Liver (tissue), 9 donors: ENCODE data around the gene PCSK1N. TPM values are rescaled to one million over a fixed set of nuclear protein-coding genes. Genes with fewer than 3 reads are reported as not detected.

Source experiments
- DNase-seq: peaks from one replicate; pipeline ENCODE4 v3.0.0-alpha.2; 2017; ENCODE audit warnings: low spot score
- H3K27ac ChIP-seq, 2 donors: one replicate each; pipeline ENCODE4 v1.7.0; 2013; ENCODE audit warnings: inconsistent platforms in 2 of 2, low read length in 2 of 2, control low read depth in 1 of 2, low read depth in 1 of 2, mild to moderate bottlenecking in 1 of 2
- H3K27me3 ChIP-seq, 4 donors: one replicate each; pipeline versions ENCODE4 v1.6.1 to v1.7.0; 2013; ENCODE audit warnings: low read length in 3 of 4, inconsistent platforms in 1 of 4, mild to moderate bottlenecking in 1 of 4, moderate library complexity in 1 of 4; ENCODE audit not compliant: control insufficient read depth in 4 of 4, insufficient read depth in 4 of 4
- H3K36me3 ChIP-seq, 4 donors: one replicate each; pipeline versions ENCODE4 v1.6.1 to v1.7.0; 2013; ENCODE audit warnings: low read length in 3 of 4, mild to moderate bottlenecking in 3 of 4, low read depth in 1 of 4, moderate library complexity in 1 of 4; ENCODE audit not compliant: control insufficient read depth in 4 of 4, insufficient read depth in 3 of 4
- H3K4me1 ChIP-seq, 4 donors: one replicate each; pipeline versions ENCODE4 v1.6.1 to v1.7.0; 2013; ENCODE audit warnings: low read length in 3 of 4, mild to moderate bottlenecking in 3 of 4, moderate library complexity in 1 of 4; ENCODE audit not compliant: control insufficient read depth in 4 of 4, insufficient read depth in 4 of 4
- H3K4me3 ChIP-seq, 3 donors: one replicate each; pipeline versions ENCODE4 v1.6.1 to v1.7.0; 2013; ENCODE audit warnings: low read length in 3 of 3, control low read depth in 1 of 3, low read depth in 1 of 3, mild to moderate bottlenecking in 1 of 3
- H3K9ac ChIP-seq, 2 donors: one replicate each; pipeline ENCODE4 v1.7.0; 2013; ENCODE audit warnings: low read length in 2 of 2, mild to moderate bottlenecking in 2 of 2, moderate library complexity in 2 of 2, control low read depth in 1 of 2, low read depth in 1 of 2
- H3K9me3 ChIP-seq, 4 donors: one replicate each; pipeline versions ENCODE4 v1.6.1 to v1.7.0; 2013; ENCODE audit warnings: low read length in 3 of 4; ENCODE audit not compliant: control insufficient read depth in 4 of 4
- EGR1 ChIP-seq, 2 donors: IDR thresholded peaks; 2 replicates each; pipeline ENCODE4 v1.6.1; 2016 to 2018; ENCODE audit warnings: antibody characterized with exemption in 2 of 2, low read depth in 2 of 2
- FOXA1 ChIP-seq: IDR thresholded peaks from 2 replicates; pipeline ENCODE4 v1.6.1; 2016; ENCODE audit warnings: antibody characterized with exemption
- FOXA2 ChIP-seq: IDR thresholded peaks from 2 replicates; pipeline ENCODE4 v1.6.1; 2016; ENCODE audit warnings: antibody characterized with exemption
- GABPA ChIP-seq, 2 donors: IDR thresholded peaks in 1 of 2; conservative IDR thresholded peaks in 1 of 2; 2 replicates each; pipeline ENCODE4 v1.6.1; 2016; ENCODE audit warnings: antibody characterized with exemption in 2 of 2, mild to moderate bottlenecking in 1 of 2, moderate library complexity in 1 of 2
- HNF4A ChIP-seq, 2 donors: conservative IDR thresholded peaks; 2 replicates each; pipeline ENCODE4 v1.6.1; 2016; ENCODE audit warnings: antibody characterized with exemption in 2 of 2, mild to moderate bottlenecking in 2 of 2
- HNF4G ChIP-seq: IDR thresholded peaks from 2 replicates; pipeline ENCODE4 v1.6.1; 2016; ENCODE audit warnings: antibody characterized with exemption
- JUND ChIP-seq, 2 donors: IDR thresholded peaks; 2 replicates each; pipeline ENCODE4 v1.6.1; 2016; ENCODE audit warnings: antibody characterized with exemption in 2 of 2
- NR2F2 ChIP-seq: IDR thresholded peaks from 2 replicates; pipeline ENCODE4 v1.6.1; 2016; ENCODE audit warnings: antibody characterized with exemption
- RAD21 ChIP-seq, 2 donors: IDR thresholded peaks; 2 replicates each; pipeline ENCODE4 v1.6.1; 2016; ENCODE audit warnings: antibody characterized with exemption in 2 of 2, mild to moderate bottlenecking in 2 of 2
- RXRA ChIP-seq, 2 donors: IDR thresholded peaks; 2 replicates each; pipeline ENCODE4 v1.6.1; 2017 to 2018; ENCODE audit warnings: antibody characterized with exemption in 2 of 2, mild to moderate bottlenecking in 1 of 2
- SP1 ChIP-seq: IDR thresholded peaks from 2 replicates; pipeline ENCODE4 v1.6.1; 2018; ENCODE audit warnings: antibody characterized with exemption, mild to moderate bottlenecking
- TAF1 ChIP-seq: conservative IDR thresholded peaks from 2 replicates; pipeline ENCODE4 v1.6.1; 2016; ENCODE audit warnings: antibody characterized with exemption, mild to moderate bottlenecking
- YY1 ChIP-seq: IDR thresholded peaks from 2 replicates; pipeline ENCODE4 v1.6.1; 2016; ENCODE audit warnings: antibody characterized with exemption, mild to moderate bottlenecking
- WGBS: extraction: QIAGEN DNeasy Blood & Tissue Kit; methylation state at CpG from one replicate; pipeline ENCODE4 v1.1.7; 2013; 5-methylcytosine and 5-hydroxymethylcytosine counted together
- polyA plus RNA-seq, 2 donors: library from polyadenylated mRNA; stranded (reverse) in 1 of 2; unstranded in 1 of 2; fragments of 200-250 nt in 1 of 2; fragments of >200 nt in 1 of 2; fragmentation: Nextera tagmentation in 1 of 2; extraction: Ambion mirVana in 1 of 2; gene quantifications; one replicate each; pipeline versions ENCODE4 v1.2.1 to v1.2.3, GENCODE V29; 2013 to 2015
- total RNA-seq, 2 donors: library from RNA; depleted of rRNA; stranded (reverse); fragments of >200 nt; gene quantifications; one replicate each; pipeline ENCODE4 v1.2.3, GENCODE V29; 2014
- TF ChIP-seq, protein P1 (sequence below): IDR thresholded peaks from 2 replicates; pipeline ENCODE4 v1.6.1; 2016; ENCODE audit warnings: antibody characterized with exemption, mild to moderate bottlenecking
- TF ChIP-seq, protein P2 (sequence below): IDR thresholded peaks from 2 replicates; pipeline ENCODE4 v1.6.1; 2016; ENCODE audit warnings: antibody characterized with exemption
- TF ChIP-seq, protein P3 (sequence below): IDR thresholded peaks from 2 replicates; pipeline ENCODE4 v1.6.1; 2016; ENCODE audit warnings: antibody characterized with exemption
- TF ChIP-seq, protein P4 (sequence below): IDR thresholded peaks from 2 replicates; pipeline ENCODE4 v1.6.1; 2016; ENCODE audit warnings: antibody characterized with exemption
- TF ChIP-seq, protein P5 (sequence below): fragments of 150-350 bp; IDR thresholded peaks from 2 replicates; pipeline ENCODE4 v1.5.1; 2017; ENCODE audit warnings: improper control_type of control experiment, low read depth, low read length; ENCODE audit not compliant: missing input control
- donor health status: healthy.
- donor health status: healthy.
- donor health status: healthy.
- donor health status: healthy.
- donor health status: healthy.

PCSK1N gene
- total and polyA plus RNA-seq, 4 donors = 0.05 to 5.4 (median 0.92) TPM

GRCh38 chrX:48813644-48814043, 21.8 kb downstream of the PCSK1N start (continued):
- TF ChIP-seq, protein P1, sequence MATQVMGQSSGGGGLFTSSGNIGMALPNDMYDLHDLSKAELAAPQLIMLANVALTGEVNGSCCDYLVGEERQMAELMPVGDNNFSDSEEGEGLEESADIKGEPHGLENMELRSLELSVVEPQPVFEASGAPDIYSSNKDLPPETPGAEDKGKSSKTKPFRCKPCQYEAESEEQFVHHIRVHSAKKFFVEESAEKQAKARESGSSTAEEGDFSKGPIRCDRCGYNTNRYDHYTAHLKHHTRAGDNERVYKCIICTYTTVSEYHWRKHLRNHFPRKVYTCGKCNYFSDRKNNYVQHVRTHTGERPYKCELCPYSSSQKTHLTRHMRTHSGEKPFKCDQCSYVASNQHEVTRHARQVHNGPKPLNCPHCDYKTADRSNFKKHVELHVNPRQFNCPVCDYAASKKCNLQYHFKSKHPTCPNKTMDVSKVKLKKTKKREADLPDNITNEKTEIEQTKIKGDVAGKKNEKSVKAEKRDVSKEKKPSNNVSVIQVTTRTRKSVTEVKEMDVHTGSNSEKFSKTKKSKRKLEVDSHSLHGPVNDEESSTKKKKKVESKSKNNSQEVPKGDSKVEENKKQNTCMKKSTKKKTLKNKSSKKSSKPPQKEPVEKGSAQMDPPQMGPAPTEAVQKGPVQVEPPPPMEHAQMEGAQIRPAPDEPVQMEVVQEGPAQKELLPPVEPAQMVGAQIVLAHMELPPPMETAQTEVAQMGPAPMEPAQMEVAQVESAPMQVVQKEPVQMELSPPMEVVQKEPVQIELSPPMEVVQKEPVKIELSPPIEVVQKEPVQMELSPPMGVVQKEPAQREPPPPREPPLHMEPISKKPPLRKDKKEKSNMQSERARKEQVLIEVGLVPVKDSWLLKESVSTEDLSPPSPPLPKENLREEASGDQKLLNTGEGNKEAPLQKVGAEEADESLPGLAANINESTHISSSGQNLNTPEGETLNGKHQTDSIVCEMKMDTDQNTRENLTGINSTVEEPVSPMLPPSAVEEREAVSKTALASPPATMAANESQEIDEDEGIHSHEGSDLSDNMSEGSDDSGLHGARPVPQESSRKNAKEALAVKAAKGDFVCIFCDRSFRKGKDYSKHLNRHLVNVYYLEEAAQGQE = no peak
- TF ChIP-seq HNF4A (conservative IDR thresholded peaks at IDR 0.05) (no peak), NR2F2 (no peak), YY1 (no peak), JUND (IDR thresholded peaks at IDR 0.05) (no peak)

GRCh38 chrX:48806081-48806480, 29.3 kb downstream of the PCSK1N start:
- H3K36me3 ChIP-seq = peaks cover 2 to 9% (median 5%) of the 10 kb centered on the region in 4 donors
- no peak overlapping the region for H3K4me3 ChIP-seq
- H3K9ac ChIP-seq = no peak overlapping the region
- peaks cover 0 to 9% (median 3%) of the 10 kb centered on the region in 4 donors for H3K4me1 ChIP-seq
- H3K27ac ChIP-seq = no peak overlapping the region
- H3K9me3 ChIP-seq = no peaks in the 10 kb centered on the region
- TF ChIP-seq EGR1 (IDR thresholded peaks at IDR 0.05; ENCODE audit: low read depth in 2 of 2) (no peak), HNF4A (conservative IDR thresholded peaks at IDR 0.05) (no peak), RXRA (IDR thresholded peaks at IDR 0.05) (no peak), FOXA2 (no peak), TAF1 (no peak), NR2F2 (no peak), GABPA (IDR thresholded peaks at IDR 0.05 in 1 of 2, conservative IDR thresholded peaks at IDR 0.05 in 1 of 2) (no peak), RAD21 (IDR thresholded peaks at IDR 0.05) (no peak), FOXA1 (no peak), SP1 (no peak), JUND (IDR thresholded peaks at IDR 0.05) (no peak), YY1 (no peak), HNF4G (no peak)
- TF ChIP-seq, protein P2, sequence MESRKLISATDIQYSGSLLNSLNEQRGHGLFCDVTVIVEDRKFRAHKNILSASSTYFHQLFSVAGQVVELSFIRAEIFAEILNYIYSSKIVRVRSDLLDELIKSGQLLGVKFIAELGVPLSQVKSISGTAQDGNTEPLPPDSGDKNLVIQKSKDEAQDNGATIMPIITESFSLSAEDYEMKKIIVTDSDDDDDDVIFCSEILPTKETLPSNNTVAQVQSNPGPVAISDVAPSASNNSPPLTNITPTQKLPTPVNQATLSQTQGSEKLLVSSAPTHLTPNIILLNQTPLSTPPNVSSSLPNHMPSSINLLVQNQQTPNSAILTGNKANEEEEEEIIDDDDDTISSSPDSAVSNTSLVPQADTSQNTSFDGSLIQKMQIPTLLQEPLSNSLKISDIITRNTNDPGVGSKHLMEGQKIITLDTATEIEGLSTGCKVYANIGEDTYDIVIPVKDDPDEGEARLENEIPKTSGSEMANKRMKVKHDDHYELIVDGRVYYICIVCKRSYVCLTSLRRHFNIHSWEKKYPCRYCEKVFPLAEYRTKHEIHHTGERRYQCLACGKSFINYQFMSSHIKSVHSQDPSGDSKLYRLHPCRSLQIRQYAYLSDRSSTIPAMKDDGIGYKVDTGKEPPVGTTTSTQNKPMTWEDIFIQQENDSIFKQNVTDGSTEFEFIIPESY = no peak
- TF ChIP-seq, protein P3, sequence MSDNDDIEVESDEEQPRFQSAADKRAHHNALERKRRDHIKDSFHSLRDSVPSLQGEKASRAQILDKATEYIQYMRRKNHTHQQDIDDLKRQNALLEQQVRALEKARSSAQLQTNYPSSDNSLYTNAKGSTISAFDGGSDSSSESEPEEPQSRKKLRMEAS = no peak
- TF ChIP-seq, protein P4, sequence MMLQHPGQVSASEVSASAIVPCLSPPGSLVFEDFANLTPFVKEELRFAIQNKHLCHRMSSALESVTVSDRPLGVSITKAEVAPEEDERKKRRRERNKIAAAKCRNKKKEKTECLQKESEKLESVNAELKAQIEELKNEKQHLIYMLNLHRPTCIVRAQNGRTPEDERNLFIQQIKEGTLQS = no peak
- TF ChIP-seq, protein P5, sequence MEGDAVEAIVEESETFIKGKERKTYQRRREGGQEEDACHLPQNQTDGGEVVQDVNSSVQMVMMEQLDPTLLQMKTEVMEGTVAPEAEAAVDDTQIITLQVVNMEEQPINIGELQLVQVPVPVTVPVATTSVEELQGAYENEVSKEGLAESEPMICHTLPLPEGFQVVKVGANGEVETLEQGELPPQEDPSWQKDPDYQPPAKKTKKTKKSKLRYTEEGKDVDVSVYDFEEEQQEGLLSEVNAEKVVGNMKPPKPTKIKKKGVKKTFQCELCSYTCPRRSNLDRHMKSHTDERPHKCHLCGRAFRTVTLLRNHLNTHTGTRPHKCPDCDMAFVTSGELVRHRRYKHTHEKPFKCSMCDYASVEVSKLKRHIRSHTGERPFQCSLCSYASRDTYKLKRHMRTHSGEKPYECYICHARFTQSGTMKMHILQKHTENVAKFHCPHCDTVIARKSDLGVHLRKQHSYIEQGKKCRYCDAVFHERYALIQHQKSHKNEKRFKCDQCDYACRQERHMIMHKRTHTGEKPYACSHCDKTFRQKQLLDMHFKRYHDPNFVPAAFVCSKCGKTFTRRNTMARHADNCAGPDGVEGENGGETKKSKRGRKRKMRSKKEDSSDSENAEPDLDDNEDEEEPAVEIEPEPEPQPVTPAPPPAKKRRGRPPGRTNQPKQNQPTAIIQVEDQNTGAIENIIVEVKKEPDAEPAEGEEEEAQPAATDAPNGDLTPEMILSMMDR = no peak
- TF ChIP-seq, protein P1 = no peak
- 85% methylated on average over 4 of the region's 4 CpGs for WGBS
- DNase-seq = no peak
- no peaks in the 10 kb centered on the region for H3K27me3 ChIP-seq
